Nephron (organoid): ENCODE data around the gene ATP13A4.

Source experiments
- H3K27ac Mint-ChIP-seq, 3 experiments: 2 replicates each; pipeline ENCODE4 v1.8.0; 2020; ENCODE audit warnings: mixed read lengths in 3 of 3, mild to moderate bottlenecking in 2 of 3, moderate library complexity in 1 of 3
- H3K27me3 Mint-ChIP-seq: 2 replicates; pipeline ENCODE4 v1.8.0; 2021; ENCODE audit warnings: low read depth, mild to moderate bottlenecking, moderate library complexity, mixed read lengths
- H3K36me3 Mint-ChIP-seq: 2 replicates; pipeline ENCODE4 v1.8.0; 2020; ENCODE audit warnings: low read depth, mixed read lengths
- H3K4me1 Mint-ChIP-seq: 2 replicates; pipeline ENCODE4 v1.8.0; 2020; ENCODE audit warnings: mixed read lengths
- H3K4me3 Mint-ChIP-seq, 3 experiments: 2 replicates each; pipeline ENCODE4 v1.8.0; 2020; ENCODE audit warnings: mild to moderate bottlenecking in 3 of 3, mixed read lengths in 3 of 3, moderate library complexity in 2 of 3
- H3K9me3 Mint-ChIP-seq: 2 replicates; pipeline ENCODE4 v1.8.0; 2020; ENCODE audit warnings: mixed read lengths
- CTCF ChIP-seq, 3 experiments: fragments of 200-600 bp; sonication (generic); IDR thresholded peaks; one replicate each; pipeline ENCODE4 v1.5.0; 2021; ENCODE audit warnings: antibody characterized with exemption in 3 of 3; ENCODE audit not compliant: unreplicated experiment in 3 of 3

The ATP13A4 gene

DNA sequence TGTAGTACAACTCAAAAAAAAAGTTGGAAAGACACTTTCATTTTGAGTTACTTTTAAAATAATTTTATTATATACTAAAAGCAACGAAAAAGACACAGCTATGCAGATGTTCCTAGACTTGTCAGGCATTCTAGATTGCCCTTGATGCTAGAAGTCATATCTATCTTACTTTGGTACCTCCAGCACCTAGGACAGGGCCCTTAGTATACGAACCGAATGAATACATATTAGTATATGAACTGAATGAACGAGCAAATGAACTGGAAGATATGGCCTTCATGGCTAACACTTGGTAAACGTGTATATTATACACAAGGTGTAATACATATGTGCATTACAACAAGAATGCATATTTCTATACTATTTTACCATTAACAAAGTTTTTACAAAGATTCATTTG, 200.3 kb downstream of the ATP13A4 start:
- Mint-ChIP-seq H3K27me3 (peaks cover 5% of the 10 kb centered on the region), H3K27ac (no peak overlapping the region), H3K4me3 (no peak overlapping the region), H3K36me3 (no peaks in the 10 kb centered on the region), H3K9me3 (no peaks in the 10 kb centered on the region), H3K4me1 (no peaks in the 10 kb centered on the region)
- TF ChIP-seq CTCF (IDR thresholded peaks at IDR 0.05; ENCODE audit: unreplicated experiment in 3 of 3) = no peak
